Dermis microvascular lymphatic vessel endothelial cell (primary cell): ENCODE data around the gene PCED1A. TPM values are rescaled to one million over a fixed set of nuclear protein-coding genes. Genes with fewer than 3 reads are reported as not detected.
A peak's percentile ranks its signal among the peaks of the same experiment; 100 is the strongest.

ENCODE experiments used
- DNase-seq, 2 donors: peaks; one replicate each; pipeline versions ENCODE4 v3.0.0 to v3.0.0-alpha.2; 2010; ENCODE audit warnings: low read depth in 2 of 2
- total RNA-seq: library from RNA; depleted of rRNA; stranded (reverse); fragments of >200 nt; gene quantifications from 2 replicates; pipeline ENCODE4 v1.2.1, GENCODE V29; 2014

Gene PCED1A
- total RNA-seq, 1 donor from 2014 or later, result 9.6 TPM

GRCh38 chr20:2866236-2866635 lies 25.8 kb upstream of the PCED1A start:
- DNase-seq, result no peak

GRCh38 chr20:2865630-2866029 lies 25.2 kb upstream of the PCED1A start:
- no peak for DNase-seq

GRCh38 chr20:2865101-2865500 lies 24.6 kb upstream of the PCED1A start:
- no peak for DNase-seq

- DNase-seq, result no peak
Observed at GRCh38 chr20:2864626-2865025, 24.2 kb upstream of the PCED1A start.

GRCh38 chr20:2859330-2860121 lies 19.1 kb upstream of the PCED1A start:
- no peak for DNase-seq

- DNase-seq, result no peak
Observed at GRCh38 chr20:2858591-2858990, 18.1 kb upstream of the PCED1A start.

GRCh38 chr20:2851086-2851485 lies 10.6 kb upstream of the PCED1A start:
- DNase-seq, result no peak

- DNase-seq, result no peak
Observed at GRCh38 chr20:2849529-2849928, 9.1 kb upstream of the PCED1A start.

- DNase-seq, result no peak
Observed at GRCh38 chr20:2847802-2848201, 7.3 kb upstream of the PCED1A start.

- no peak for DNase-seq
Observed at GRCh38 chr20:2846698-2847097, 6.2 kb upstream of the PCED1A start.

- no peak for DNase-seq
Observed at GRCh38 chr20:2845607-2846006, 5.2 kb upstream of the PCED1A start.

- DNase-seq, result peak; percentile 38 to 75
Observed at GRCh38 chr20:2840967-2841531, 594 bp upstream of the PCED1A start.

GRCh38 chr20:2839732-2840137 lies 720 bp downstream of the PCED1A start:
- DNase-seq, result no peak

- no peak for DNase-seq
Observed at GRCh38 chr20:2838847-2839671, 1.4 kb downstream of the PCED1A start.

GRCh38 chr20:2838170-2838797 lies 2.2 kb downstream of the PCED1A start:
- no peak for DNase-seq

- DNase-seq, result no peak
Observed at GRCh38 chr20:2837221-2837960, 3.1 kb downstream of the PCED1A start.

- no peak for DNase-seq
Observed at GRCh38 chr20:2836035-2836434, 4.4 kb downstream of the PCED1A start.

GRCh38 chr20:2835331-2835796 lies 5.1 kb downstream of the PCED1A start:
- no peak for DNase-seq

GRCh38 chr20:2834401-2835110 lies 5.9 kb downstream of the PCED1A start:
- DNase-seq, result no peak

- no peak for DNase-seq
Observed at GRCh38 chr20:2833761-2834160, 6.7 kb downstream of the PCED1A start.
